MCF 10A (cell line): ENCODE results near the gene CAMTA1. TPM values are rescaled to one million over a fixed set of nuclear protein-coding genes. Genes with fewer than 3 reads are reported as not detected.

Experiments
- BruUV-seq: library from RNA; stranded (reverse); fragments of 400-500 nt; replicated peaks from 2 replicates; lab custom pipeline; 2021; lab: Mats Ljungman, UMichigan
- CTCF ChIA-PET: fragments of 300-600 bp; sonication (Branson Sonifier 250); formaldehyde crosslinking; extraction: SDS; loops from one replicate; lab custom pipeline; 2021; ENCODE audit warnings: antibody characterized with exemption, inconsistent platforms; lab: Yijun Ruan, JAX
- POLR2A ChIA-PET: fragments of 300-600, 350-650 bp; sonication (Branson Sonifier 250); formaldehyde crosslinking; extraction: SDS; loops from one replicate; lab custom pipeline; 2020; ENCODE audit warnings: antibody characterized with exemption, inconsistent platforms; lab: Yijun Ruan, JAX
- DNase-seq: peaks from one replicate; pipeline ENCODE4 v3.0.0-alpha.2; 2018; ENCODE audit not compliant: unreplicated experiment
- H3K27ac Mint-ChIP-seq: one replicate; pipeline ENCODE4 v1.8.0; 2022; ENCODE audit warnings: mild to moderate bottlenecking, low read depth, mixed read lengths; ENCODE audit not compliant: unreplicated experiment
- H3K27me3 Mint-ChIP-seq: one replicate; pipeline ENCODE4 v1.8.0; 2022; ENCODE audit warnings: mixed read lengths; ENCODE audit not compliant: insufficient read depth, unreplicated experiment
- H3K36me3 Mint-ChIP-seq: one replicate; pipeline ENCODE4 v1.8.0; 2022; ENCODE audit warnings: mild to moderate bottlenecking, moderate library complexity, mixed read lengths; ENCODE audit not compliant: insufficient read depth, unreplicated experiment
- H3K4me1 Mint-ChIP-seq: one replicate; pipeline ENCODE4 v1.8.0; 2022; ENCODE audit warnings: mixed read lengths; ENCODE audit not compliant: insufficient read depth, unreplicated experiment
- H3K4me3 Mint-ChIP-seq: one replicate; pipeline ENCODE4 v1.8.0; 2022; ENCODE audit warnings: mild to moderate bottlenecking, moderate library complexity, mixed read lengths; ENCODE audit not compliant: unreplicated experiment
- H3K9me3 Mint-ChIP-seq: one replicate; pipeline ENCODE4 v1.8.0; 2022; ENCODE audit warnings: mixed read lengths; ENCODE audit not compliant: unreplicated experiment
- intact Hi-C: fragments of 100-400 bp; cut with micrococcal nuclease; formaldehyde crosslinking; loops from 2 replicates; pipeline ENCODE4 v1.14.1; 2022
- total RNA-seq: library from RNA; stranded (reverse); gene quantifications from 2 replicates; pipeline ENCODE4 v1.2.3, GENCODE V29; 2022
- TF ChIP-seq, protein P1 (sequence below): fragments of 200-600 bp; IDR thresholded peaks from one replicate; pipeline ENCODE4 v1.8.0; 2022; ENCODE audit warnings: antibody characterized with exemption, mild to moderate bottlenecking; ENCODE audit not compliant: unreplicated experiment

CAMTA1 gene
- total RNA-seq, 1 experiment from 2014 or later, result 74.1 TPM

DNA sequence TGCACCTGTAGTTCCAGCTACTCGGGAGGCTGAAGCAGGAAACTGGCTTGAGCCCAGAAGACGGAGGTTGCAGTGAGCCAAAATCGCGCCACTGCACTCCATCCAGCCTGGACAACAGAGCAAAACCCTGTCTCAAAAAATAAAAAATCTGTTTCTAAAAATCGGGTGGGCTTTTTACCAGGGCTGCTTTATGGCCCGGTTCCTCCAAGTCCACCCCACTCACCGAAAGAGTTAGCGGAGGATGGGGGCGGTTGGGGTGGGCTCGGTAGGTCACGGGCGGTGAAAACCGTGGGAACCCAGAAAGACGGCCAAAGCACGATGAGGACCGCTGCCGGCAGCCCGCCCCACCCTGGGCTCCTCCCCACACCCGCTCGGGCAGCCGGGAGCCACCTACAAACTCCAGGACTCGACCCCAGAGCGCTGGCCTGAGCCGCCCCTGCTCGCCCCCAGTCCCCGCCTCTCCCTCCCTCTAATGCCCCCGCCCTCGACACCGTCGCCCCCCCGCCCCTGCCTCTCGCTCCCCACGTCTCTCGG, 998.0 kb downstream of the CAMTA1 start:
- BruUV-seq, result no TSS peak
- H3K36me3 Mint-ChIP-seq, result peaks cover 25% of the 10 kb centered on the region
- H3K27ac Mint-ChIP-seq, result no peak overlapping the region
- intact Hi-C loops, result no loop called here
- no peaks in the 10 kb centered on the region for H3K27me3 Mint-ChIP-seq
- no peaks in the 10 kb centered on the region for H3K4me1 Mint-ChIP-seq
- no peaks in the 10 kb centered on the region for H3K9me3 Mint-ChIP-seq
- DNase-seq, result peak; percentile 60
- CTCF ChIA-PET, result interaction anchor here (1.2 kb wide), 1 partner anchor 30 kb away, joined by 4 read pairs; no protein-coding TSS in a partner anchor
- TF ChIP-seq, protein P1, sequence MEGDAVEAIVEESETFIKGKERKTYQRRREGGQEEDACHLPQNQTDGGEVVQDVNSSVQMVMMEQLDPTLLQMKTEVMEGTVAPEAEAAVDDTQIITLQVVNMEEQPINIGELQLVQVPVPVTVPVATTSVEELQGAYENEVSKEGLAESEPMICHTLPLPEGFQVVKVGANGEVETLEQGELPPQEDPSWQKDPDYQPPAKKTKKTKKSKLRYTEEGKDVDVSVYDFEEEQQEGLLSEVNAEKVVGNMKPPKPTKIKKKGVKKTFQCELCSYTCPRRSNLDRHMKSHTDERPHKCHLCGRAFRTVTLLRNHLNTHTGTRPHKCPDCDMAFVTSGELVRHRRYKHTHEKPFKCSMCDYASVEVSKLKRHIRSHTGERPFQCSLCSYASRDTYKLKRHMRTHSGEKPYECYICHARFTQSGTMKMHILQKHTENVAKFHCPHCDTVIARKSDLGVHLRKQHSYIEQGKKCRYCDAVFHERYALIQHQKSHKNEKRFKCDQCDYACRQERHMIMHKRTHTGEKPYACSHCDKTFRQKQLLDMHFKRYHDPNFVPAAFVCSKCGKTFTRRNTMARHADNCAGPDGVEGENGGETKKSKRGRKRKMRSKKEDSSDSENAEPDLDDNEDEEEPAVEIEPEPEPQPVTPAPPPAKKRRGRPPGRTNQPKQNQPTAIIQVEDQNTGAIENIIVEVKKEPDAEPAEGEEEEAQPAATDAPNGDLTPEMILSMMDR, result no peak
- POLR2A ChIA-PET, result interaction anchor here (0.6 to 2.8 kb wide), 3 partner anchors 12 to 1188 kb away, joined by 3 to 12 read pairs (median 4); partner anchors contain the start of gene VAMP3
- peak overlapping the region; percentile 65 for H3K4me3 Mint-ChIP-seq

DNA sequence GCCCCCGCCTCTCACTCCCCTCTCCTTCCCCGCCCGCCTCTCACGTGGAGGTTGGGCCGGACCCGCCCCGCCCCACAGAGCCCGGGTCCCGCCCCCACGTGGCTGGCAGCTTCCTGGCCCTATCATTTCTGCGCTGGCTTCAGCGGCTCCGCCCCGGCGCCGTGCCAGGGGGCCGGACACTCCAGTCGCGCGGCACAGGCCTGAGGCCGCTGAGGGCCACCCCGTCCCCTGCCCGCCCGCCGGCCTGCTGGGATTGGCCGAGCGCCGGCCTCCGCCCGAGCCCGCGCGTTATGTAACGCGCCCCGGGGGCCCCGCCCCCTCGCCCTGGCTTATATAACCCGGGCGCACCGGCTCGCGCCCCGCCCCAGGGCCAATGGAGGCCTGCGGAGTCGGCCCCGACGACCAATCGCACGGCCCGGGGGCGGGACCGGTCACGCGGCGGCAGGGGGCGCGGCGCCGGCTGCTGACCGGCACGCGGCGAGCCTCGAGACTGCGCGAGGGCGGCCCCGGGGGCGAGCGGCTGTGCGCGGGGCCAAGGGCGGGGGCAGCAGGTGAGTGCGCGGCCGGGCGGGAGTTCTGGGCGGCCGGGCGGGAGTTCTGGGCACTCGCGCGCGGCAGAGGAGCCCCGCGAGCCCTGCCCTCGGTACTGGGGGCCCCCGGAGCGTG, 998.7 kb downstream of the CAMTA1 start, which contains the start of gene PER3:
PER3 (plus strand) TSS at position 466 of the 666 bp plus-strand sequence. CDS start 587 bp downstream, outside the sequence.
- H3K36me3 Mint-ChIP-seq, result peaks cover 19% of the 10 kb centered on the region
- intact Hi-C loops, result no loop called here
- ChIA-PET CTCF (no interaction called here), POLR2A (interaction anchor here (0.6 to 2.8 kb wide), 3 partner anchors 12 to 1189 kb away, joined by 3 to 12 read pairs (median 4); partner anchors contain the start of gene VAMP3)
- peak; percentile 94 for DNase-seq
- H3K4me1 Mint-ChIP-seq, result no peaks in the 10 kb centered on the region
- peak within 1 kb of the TSS; percentile 65 for H3K4me3 Mint-ChIP-seq
- no TSS peak for BruUV-seq
- no peaks in the 10 kb centered on the region for H3K27me3 Mint-ChIP-seq
- TF ChIP-seq, protein P1, result no peak
- no peak within 1 kb of the TSS for H3K27ac Mint-ChIP-seq
- no peaks in the 10 kb centered on the region for H3K9me3 Mint-ChIP-seq

DNA sequence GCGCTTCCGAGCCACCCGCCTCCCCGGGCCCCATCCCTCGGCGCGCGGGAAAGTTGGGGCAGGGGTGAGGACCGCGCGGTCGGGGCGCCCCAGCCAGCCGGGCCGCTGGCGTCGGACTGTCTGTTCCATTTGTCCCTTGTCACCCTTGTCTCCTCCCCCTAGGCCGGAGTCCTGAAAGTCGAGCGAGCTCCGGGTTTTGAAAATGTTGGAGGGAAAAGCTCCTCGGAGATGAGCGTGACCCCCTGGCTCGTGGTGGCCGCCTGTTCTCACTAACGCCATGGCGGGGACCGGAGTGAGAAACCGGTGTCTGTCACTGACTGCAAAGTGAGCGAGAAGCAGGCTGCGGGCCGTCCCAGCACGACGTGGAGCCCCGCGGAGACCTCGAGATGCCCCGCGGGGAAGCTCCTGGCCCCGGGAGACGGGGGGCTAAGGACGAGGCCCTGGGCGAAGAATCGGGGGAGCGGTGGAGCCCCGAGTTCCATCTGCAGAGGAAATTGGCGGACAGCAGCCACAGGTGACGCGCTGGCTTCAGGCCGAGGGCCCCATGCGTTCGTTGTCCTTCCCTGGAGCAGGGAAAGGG, 999.3 kb downstream of the CAMTA1 start:
- ChIA-PET POLR2A (no interaction called here), CTCF (interaction anchor here (0.6 kb wide), 1 partner anchor 26 kb away, joined by 3 read pairs; no protein-coding TSS in a partner anchor)
- intact Hi-C loops, result no loop called here
- Mint-ChIP-seq H3K27ac (no peak overlapping the region), H3K4me3 (no peak overlapping the region), H3K4me1 (no peaks in the 10 kb centered on the region), H3K9me3 (peaks cover under 1% of the 10 kb centered on the region), H3K27me3 (no peaks in the 10 kb centered on the region), H3K36me3 (peaks cover 15% of the 10 kb centered on the region)
- TF ChIP-seq, protein P1, result no peak
- no TSS peak for BruUV-seq
- no peak for DNase-seq

DNA sequence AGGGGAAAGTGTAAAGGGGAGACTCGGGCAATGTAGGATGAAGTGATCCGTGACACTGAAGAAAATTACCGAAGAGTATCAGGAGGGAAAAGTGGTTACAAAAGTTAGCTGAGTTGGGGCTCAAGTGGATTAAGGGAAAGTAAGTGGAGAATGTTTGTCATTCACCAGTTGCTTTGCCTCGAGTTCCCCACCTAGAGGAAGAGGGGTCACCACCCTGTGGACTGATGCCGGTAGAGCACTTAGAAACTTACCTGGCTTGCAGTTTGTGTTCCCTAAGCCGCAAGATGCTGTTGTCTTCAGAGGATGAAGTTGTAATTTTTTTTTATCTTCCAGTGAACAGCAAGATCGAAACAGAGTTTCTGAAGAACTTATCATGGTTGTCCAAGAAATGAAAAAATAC, 999.9 kb downstream of the CAMTA1 start:
- DNase-seq, result no peak
- H3K27ac Mint-ChIP-seq, result no peak overlapping the region
- no peaks in the 10 kb centered on the region for H3K4me1 Mint-ChIP-seq
- ChIA-PET POLR2A (no interaction called here), CTCF (interaction anchor here (0.6 kb wide), 1 partner anchor 26 kb away, joined by 3 read pairs; no protein-coding TSS in a partner anchor)
- TF ChIP-seq, protein P1, result no peak
- H3K36me3 Mint-ChIP-seq, result peaks cover 10% of the 10 kb centered on the region
- H3K27me3 Mint-ChIP-seq, result no peaks in the 10 kb centered on the region
- no TSS peak for BruUV-seq
- no peak overlapping the region for H3K4me3 Mint-ChIP-seq
- intact Hi-C loops, result no loop called here
- H3K9me3 Mint-ChIP-seq, result peaks cover 6% of the 10 kb centered on the region
